H9 (cell line): Measurements from ENCODE around the gene ABCB6. TPM values are rescaled to one million over a fixed set of nuclear protein-coding genes. Genes with fewer than 3 reads are reported as not detected.
"Not testable (repeated sequence)": the region's sequence is repeated elsewhere in the genome, so short reads cannot be mapped to it uniquely, and the experiment has no call there.

Experiments
- DNase-seq: peaks from one replicate; pipeline ENCODE4 v3.0.0-alpha.2; 2017
- H2AFZ ChIP-seq: one replicate; pipeline ENCODE4 v1.6.1; 2013; ENCODE audit warnings: mild to moderate bottlenecking, low read length, control low read depth, moderate library complexity
- H2AK5ac ChIP-seq: 2 replicates; pipeline ENCODE4 v1.6.1; 2013; ENCODE audit warnings: low read length, control low read depth, mixed read lengths; ENCODE audit not compliant: insufficient read length
- H2BK120ac ChIP-seq: one replicate; pipeline ENCODE4 v1.6.1; 2013; ENCODE audit warnings: low read depth, mild to moderate bottlenecking, low read length, control low read depth, inconsistent platforms; ENCODE audit not compliant: poor library complexity, severe bottlenecking
- H2BK12ac ChIP-seq: 2 replicates; pipeline ENCODE4 v1.6.1; 2013; ENCODE audit warnings: low read length, control low read depth, mixed read lengths, low read depth; ENCODE audit not compliant: insufficient read length
- H2BK15ac ChIP-seq: 2 replicates; pipeline ENCODE4 v1.6.1; 2013; ENCODE audit warnings: low read depth, low read length, control low read depth
- H2BK20ac ChIP-seq: one replicate; pipeline ENCODE4 v1.6.1; 2013; ENCODE audit warnings: low read depth, mild to moderate bottlenecking, low read length, control low read depth, inconsistent platforms; ENCODE audit not compliant: poor library complexity, severe bottlenecking
- H2BK5ac ChIP-seq: 2 replicates; pipeline ENCODE4 v1.6.1; 2013; ENCODE audit warnings: low read length, control low read depth, mixed read lengths; ENCODE audit not compliant: insufficient read length
- H3K14ac ChIP-seq: 2 replicates; pipeline ENCODE4 v1.6.1; 2013; ENCODE audit warnings: low read length, control low read depth; ENCODE audit not compliant: insufficient read depth
- H3K18ac ChIP-seq: 2 replicates; pipeline ENCODE4 v1.6.1; 2013; ENCODE audit warnings: low read depth, mild to moderate bottlenecking, mixed read lengths, low read length, control low read depth; ENCODE audit not compliant: insufficient read length
- H3K23ac ChIP-seq: 2 replicates; pipeline ENCODE4 v1.6.1; 2013; ENCODE audit warnings: low read length, control low read depth, mixed read lengths, low read depth; ENCODE audit not compliant: insufficient read length
- H3K23me2 ChIP-seq: 2 replicates; pipeline ENCODE4 v1.6.1; 2013; ENCODE audit warnings: low read depth, mild to moderate bottlenecking, mixed read lengths, low read length, control low read depth; ENCODE audit not compliant: insufficient read length, poor library complexity, severe bottlenecking
- H3K27ac ChIP-seq: 2 replicates; pipeline ENCODE4 v1.5.1; 2013; ENCODE audit warnings: low read length, control low read depth, mixed read lengths, low read depth; ENCODE audit not compliant: insufficient read length
- H3K27me3 ChIP-seq: 2 replicates; pipeline ENCODE4 v1.6.1; 2013; ENCODE audit warnings: low read length, control low read depth, inconsistent platforms; ENCODE audit not compliant: insufficient read depth
- H3K4ac ChIP-seq: 2 replicates; pipeline ENCODE4 v1.6.1; 2013; ENCODE audit warnings: low read depth, mild to moderate bottlenecking, control low read depth, inconsistent platforms, low read length, moderate library complexity
- H3K4me1 ChIP-seq: 2 replicates; pipeline ENCODE4 v1.6.1; 2013; ENCODE audit warnings: low read length, control low read depth, inconsistent platforms; ENCODE audit not compliant: insufficient read depth
- H3K4me2 ChIP-seq: 2 replicates; pipeline ENCODE4 v1.6.1; 2013; ENCODE audit warnings: low read length, control low read depth, mixed read lengths; ENCODE audit not compliant: insufficient read length, insufficient read depth
- H3K56ac ChIP-seq: 2 replicates; pipeline ENCODE4 v1.6.1; 2013; ENCODE audit warnings: low read depth, mild to moderate bottlenecking, mixed read lengths, low read length, control low read depth; ENCODE audit not compliant: insufficient read length
- H3K79me1 ChIP-seq: 2 replicates; pipeline ENCODE4 v1.6.1; 2013; ENCODE audit warnings: low read depth, mild to moderate bottlenecking, moderate library complexity, low read length, control low read depth, inconsistent platforms; ENCODE audit not compliant: insufficient read depth, poor library complexity, severe bottlenecking
- H3K79me2 ChIP-seq: 2 replicates; pipeline ENCODE4 v1.6.1; 2013; ENCODE audit warnings: low read length, control low read depth, inconsistent platforms; ENCODE audit not compliant: insufficient read depth
- H3K9ac ChIP-seq: 2 replicates; pipeline ENCODE4 v1.6.1; 2013; ENCODE audit warnings: low read length, control low read depth, mixed read lengths; ENCODE audit not compliant: insufficient read length; ENCODE audit errors: extremely low read depth
- H3K9me3 ChIP-seq: one replicate; pipeline ENCODE4 v1.6.1; 2013; ENCODE audit warnings: low read depth, low read length, inconsistent platforms; ENCODE audit not compliant: control insufficient read depth
- H3T11ph ChIP-seq: one replicate; pipeline ENCODE4 v1.6.1; 2013; ENCODE audit warnings: mild to moderate bottlenecking, low read length, control low read depth, inconsistent platforms
- H4K20me1 ChIP-seq: one replicate; pipeline ENCODE4 v1.6.1; 2013; ENCODE audit not compliant: control insufficient read depth, insufficient read length, insufficient read depth
- H4K5ac ChIP-seq: 2 replicates; pipeline ENCODE4 v1.6.1; 2013; ENCODE audit warnings: low read depth, mild to moderate bottlenecking, mixed read lengths, low read length, control low read depth; ENCODE audit not compliant: insufficient read length
- H4K8ac ChIP-seq: replicated peaks from 2 replicates; pipeline ENCODE4 v1.6.1; 2013; ENCODE audit warnings: low read length, control low read depth, mixed read lengths, low read depth; ENCODE audit not compliant: insufficient read length
- H4K91ac ChIP-seq: 2 replicates; pipeline ENCODE4 v1.6.1; 2013; ENCODE audit warnings: low read depth, mild to moderate bottlenecking, moderate library complexity, mixed read lengths, low read length, control low read depth; ENCODE audit not compliant: insufficient read length
- H3K27ac Mint-ChIP-seq, 3 experiments: 2 replicates in 2 of 3; 3 replicates in 1 of 3; pipeline ENCODE4 v1.8.0; 2020 to 2021; ENCODE audit warnings: mixed read lengths in 3 of 3, mild to moderate bottlenecking in 1 of 3, moderate library complexity in 1 of 3
- H3K27me3 Mint-ChIP-seq: 2 replicates; pipeline ENCODE4 v1.8.0; 2021; ENCODE audit warnings: low read depth, mild to moderate bottlenecking, moderate library complexity, mixed read lengths
- H3K36me3 Mint-ChIP-seq, 3 experiments: 2 replicates in 2 of 3; 3 replicates in 1 of 3; pipeline ENCODE4 v1.8.0; 2020 to 2021; ENCODE audit warnings: low read depth in 3 of 3, mixed read lengths in 3 of 3; ENCODE audit not compliant: insufficient read depth in 1 of 3
- H3K4me1 Mint-ChIP-seq, 2 experiments: 2 replicates each; pipeline ENCODE4 v1.8.0; 2020; ENCODE audit warnings: mixed read lengths in 2 of 2
- H3K4me3 Mint-ChIP-seq, 2 experiments: 2 replicates in 1 of 2; 3 replicates in 1 of 2; pipeline ENCODE4 v1.8.0; 2020 to 2021; ENCODE audit warnings: mild to moderate bottlenecking in 2 of 2, mixed read lengths in 2 of 2, moderate library complexity in 1 of 2
- H3K9me3 Mint-ChIP-seq, 2 experiments: 2 replicates in 1 of 2; 3 replicates in 1 of 2; pipeline ENCODE4 v1.8.0; 2020; ENCODE audit warnings: mild to moderate bottlenecking in 2 of 2, mixed read lengths in 2 of 2, moderate library complexity in 1 of 2
- WGBS: extraction: QIAGEN DNeasy Blood & Tissue Kit; methylation state at CpG from one replicate; pipeline ENCODE4 v1.1.7; 2013; ENCODE audit warnings: missing lambda C conversion rate, low lambda C conversion rate, mixed read lengths; ENCODE audit not compliant: insufficient read length; ENCODE audit errors: extremely low coverage; 5-methylcytosine and 5-hydroxymethylcytosine counted together
- total RNA-seq: library from RNA; stranded (reverse); gene quantifications from 2 replicates; pipeline ENCODE4 v1.2.1, GENCODE V29; 2021
- TF ChIP-seq, protein P1 (sequence below): fragments of 200-600 bp; sonication (generic); conservative IDR thresholded peaks from 3 replicates; pipeline ENCODE4 v1.8.0; 2021; ENCODE audit warnings: antibody characterized with exemption, mild to moderate bottlenecking

ABCB6 gene
- total RNA-seq, 1 experiment from 2014 or later: 46.4 TPM

DNA sequence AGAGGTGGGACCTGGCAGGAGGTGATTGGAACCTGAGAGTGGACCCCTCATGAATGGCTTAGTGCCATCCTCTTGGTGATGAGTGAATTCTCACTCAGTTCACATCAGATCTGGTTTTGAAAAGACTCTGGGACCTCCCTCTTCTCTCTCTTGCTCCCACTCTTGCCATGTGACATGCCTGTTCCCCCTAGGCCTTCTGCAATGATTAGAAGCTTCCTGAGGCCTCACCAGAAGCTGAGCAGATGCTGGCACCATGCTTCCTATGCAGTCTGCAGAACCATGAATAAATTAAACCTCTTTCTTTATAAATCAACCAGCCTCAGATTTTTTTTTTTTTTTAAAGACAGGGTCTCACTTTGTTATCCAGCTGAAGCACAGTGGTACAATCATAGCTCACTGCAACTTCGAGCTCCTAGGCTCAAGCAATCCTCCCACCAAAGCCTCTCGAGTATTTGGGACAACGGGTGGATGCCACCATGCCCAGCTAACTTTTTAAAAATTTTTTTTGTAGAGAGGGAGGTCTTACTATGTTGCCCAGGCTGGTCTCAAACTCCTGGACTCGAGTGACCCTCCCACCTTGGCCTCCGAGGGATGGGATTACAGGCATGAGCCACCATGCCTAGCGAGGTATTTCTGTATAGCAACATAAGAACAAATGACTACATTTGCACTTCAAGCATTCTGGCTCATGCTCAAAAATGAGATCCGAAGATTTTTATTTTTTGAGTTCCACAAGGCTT, 14.2 kb downstream of the ABCB6 start:
- Histone ChIP-seq H3K14ac (no peak overlapping the region), H2BK15ac (no peak overlapping the region), H3K9ac (no peak overlapping the region), H3K4me2 (no peak overlapping the region), H3K79me1 (no peaks in the 10 kb centered on the region), H2BK20ac (no peak overlapping the region), H4K8ac (no peak overlapping the region), H3K9me3 (no peaks in the 10 kb centered on the region), H3K79me2 (no peaks in the 10 kb centered on the region), H2AK5ac (no peak overlapping the region), H3K23me2 (peaks cover 4% of the 10 kb centered on the region), H3K4ac (no peak overlapping the region), H3K23ac (no peak overlapping the region), H2BK120ac (no peak overlapping the region), H3K4me1 (no peaks in the 10 kb centered on the region), H2AFZ (no peak overlapping the region), H3T11ph (no peak overlapping the region), H2BK5ac (no peak overlapping the region), H4K20me1 (no peaks in the 10 kb centered on the region), H3K18ac (no peak overlapping the region), H4K91ac (no peak overlapping the region), H3K27me3 (no peaks in the 10 kb centered on the region), H3K56ac (no peak overlapping the region), H3K27ac (no peak overlapping the region), H2BK12ac (no peak overlapping the region), H4K5ac (no peak overlapping the region)
- H3K36me3 Mint-ChIP-seq: peaks cover 7 to 24% (median 19%) of the 10 kb centered on the region in 3 experiments
- no CpG with 5 or more reads among the region's 7 CpGs for WGBS
- peaks cover 12 to 21% of the 10 kb centered on the region in 2 experiments for H3K4me1 Mint-ChIP-seq
- DNase-seq: peak; percentile 2
- TF ChIP-seq, protein P1, sequence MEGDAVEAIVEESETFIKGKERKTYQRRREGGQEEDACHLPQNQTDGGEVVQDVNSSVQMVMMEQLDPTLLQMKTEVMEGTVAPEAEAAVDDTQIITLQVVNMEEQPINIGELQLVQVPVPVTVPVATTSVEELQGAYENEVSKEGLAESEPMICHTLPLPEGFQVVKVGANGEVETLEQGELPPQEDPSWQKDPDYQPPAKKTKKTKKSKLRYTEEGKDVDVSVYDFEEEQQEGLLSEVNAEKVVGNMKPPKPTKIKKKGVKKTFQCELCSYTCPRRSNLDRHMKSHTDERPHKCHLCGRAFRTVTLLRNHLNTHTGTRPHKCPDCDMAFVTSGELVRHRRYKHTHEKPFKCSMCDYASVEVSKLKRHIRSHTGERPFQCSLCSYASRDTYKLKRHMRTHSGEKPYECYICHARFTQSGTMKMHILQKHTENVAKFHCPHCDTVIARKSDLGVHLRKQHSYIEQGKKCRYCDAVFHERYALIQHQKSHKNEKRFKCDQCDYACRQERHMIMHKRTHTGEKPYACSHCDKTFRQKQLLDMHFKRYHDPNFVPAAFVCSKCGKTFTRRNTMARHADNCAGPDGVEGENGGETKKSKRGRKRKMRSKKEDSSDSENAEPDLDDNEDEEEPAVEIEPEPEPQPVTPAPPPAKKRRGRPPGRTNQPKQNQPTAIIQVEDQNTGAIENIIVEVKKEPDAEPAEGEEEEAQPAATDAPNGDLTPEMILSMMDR: no peak
- H3K27ac Mint-ChIP-seq: no peak overlapping the region
- H3K4me3 Mint-ChIP-seq: no peak overlapping the region
- H3K27me3 Mint-ChIP-seq: peaks cover 10% of the 10 kb centered on the region
- H3K9me3 Mint-ChIP-seq: peaks cover 6 to 7% of the 10 kb centered on the region in 2 experiments; a peak in 4 of 5 replicates

DNA sequence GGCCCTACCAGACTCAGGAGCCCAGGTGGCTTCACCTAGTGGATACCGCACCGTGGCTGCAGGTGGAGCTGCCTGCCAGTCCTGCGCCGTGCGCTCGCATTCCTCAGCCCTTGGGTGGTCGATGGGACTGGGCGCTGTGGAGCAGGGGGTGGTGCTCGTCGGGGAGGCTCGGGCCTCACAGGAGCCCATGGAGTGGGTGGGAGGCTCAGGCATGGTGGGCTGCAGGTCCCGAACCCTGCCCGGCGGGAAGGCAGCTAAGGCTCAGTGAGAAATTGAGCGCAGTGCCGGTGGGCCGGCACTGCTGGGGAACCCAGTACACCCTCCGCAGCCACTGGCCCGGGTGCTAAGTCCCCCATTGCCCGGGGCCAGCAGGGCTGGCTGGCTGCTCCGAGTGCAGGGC, 17.4 kb downstream of the ABCB6 start:
- H4K8ac ChIP-seq, H3K9me3 Mint-ChIP-seq, H3K4ac ChIP-seq, H3T11ph ChIP-seq, H3K4me3 Mint-ChIP-seq, H3K23me2 ChIP-seq, H3K18ac ChIP-seq, H3K4me1 ChIP-seq, H2BK5ac ChIP-seq, H3K4me2 ChIP-seq, H4K5ac ChIP-seq, H4K20me1 ChIP-seq, H2BK120ac ChIP-seq, H3K27me3 ChIP-seq, H3K56ac ChIP-seq, H3K27ac ChIP-seq, H4K91ac ChIP-seq, H3K79me2 ChIP-seq, H2BK20ac ChIP-seq, H3K23ac ChIP-seq, H3K79me1 ChIP-seq, H3K9me3 ChIP-seq, H2AK5ac ChIP-seq, H3K14ac ChIP-seq, H2BK12ac ChIP-seq, H3K27ac Mint-ChIP-seq, H2BK15ac ChIP-seq, H3K36me3 Mint-ChIP-seq, H3K9ac ChIP-seq, H2AFZ ChIP-seq: not testable (repeated sequence)
- Mint-ChIP-seq H3K4me1 (peaks cover 14 to 20% of the 10 kb centered on the region in 2 experiments), H3K27me3 (peaks cover 10% of the 10 kb centered on the region)
- WGBS: no CpG with 5 or more reads among the region's 21 CpGs
- peak; percentile 16 for DNase-seq
